ENCODE results near the gene UPB1. TPM values are rescaled to one million over a fixed set of nuclear protein-coding genes. Genes with fewer than 3 reads are reported as not detected.

Gene UPB1
- total and polyA plus RNA-seq, 10 of the 15 experiments (the other 5 are each of a cell fraction or from before 2014, with no cell fraction given) = 0.89 to 20.5 (median 3.1) TPM

DNA sequence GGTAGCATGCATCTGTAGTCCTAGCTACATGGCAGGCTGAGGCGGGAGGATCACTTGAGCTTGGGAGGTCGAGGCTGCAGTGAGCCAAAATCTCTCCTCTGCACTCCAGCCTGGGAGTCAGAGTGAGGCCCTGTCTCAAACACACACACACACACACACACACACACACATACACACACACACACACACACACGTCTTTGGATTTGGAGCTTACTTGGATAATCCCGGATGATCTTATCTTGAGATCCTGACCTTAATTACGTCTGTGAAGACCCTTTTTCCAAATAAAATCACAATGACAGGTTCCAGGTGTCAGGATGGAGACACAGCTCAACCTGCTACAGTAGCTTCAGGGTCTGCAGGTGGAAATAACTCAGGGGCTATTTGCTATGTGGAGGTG lies 1.1 kb downstream of the UPB1 start:
- ATAC-seq (no peak), DNase-seq (ENCODE audit: low read depth, low spot score) (no peak), FAIRE-seq (no peak)
- no TSS peak for BruUV-seq (replicated peaks)
- no peak overlapping the region for H3K9ac ChIP-seq (ENCODE audit: control insufficient read depth, insufficient read depth, low read length)
- TF ChIP-seq PAX8 (IDR thresholded peaks at IDR 0.05) = no peak
- TF ChIP-seq SPI1 (IDR thresholded peaks at IDR 0.05; ENCODE audit: borderline replicate concordance, insufficient read depth, low read depth, low read length) = no peak
- TF ChIP-seq RCOR1 (conservative IDR thresholded peaks at IDR 0.05; ENCODE audit: low read depth, low read length) = no peak
- no peaks in the 10 kb centered on the region for H4K20me1 ChIP-seq (ENCODE audit: control insufficient read depth, insufficient read depth)
- H3K4me1 ChIP-seq (ENCODE audit: control insufficient read depth, insufficient read depth, low read length) = no peaks in the 10 kb centered on the region
- H3K79me2 ChIP-seq (ENCODE audit: control insufficient read depth, insufficient read depth, low read length) = no peaks in the 10 kb centered on the region
- ChIA-PET POLR2A (interaction anchor here (0.6 kb wide), 1 partner anchor 94 kb away, joined by 3 read pairs; no protein-coding TSS in a partner anchor), CTCF (interaction anchor here (0.7 to 14.8 kb wide), 4 partner anchors 8 to 67 kb away, joined by 3 to 332 read pairs (median 8); partner anchors contain the start of gene ADORA2A), SMC1A (ENCODE audit: uncharacterized antibody, unreplicated experiment) (interaction anchor here (1.4 to 2.1 kb wide), 3 partner anchors 26 to 62 kb away, joined by 3 to 5 read pairs (median 5); no protein-coding TSS in a partner anchor), RAD21 (ENCODE audit: unreplicated experiment) (interaction anchor here (0.6 to 1.2 kb wide), 4 partner anchors 11 to 74 kb away, joined by 3 to 4 read pairs (median 4); no protein-coding TSS in a partner anchor)
- H3K36me3 ChIP-seq (ENCODE audit: control insufficient read depth in 2 of 2, insufficient read depth in 2 of 2, low read length in 1 of 2) = no peaks in the 10 kb centered on the region
- 29% methylated on average over 5 of the region's 5 CpGs for WGBS (ENCODE audit: insufficient coverage, insufficient replicate concordance, low lambda C conversion rate, missing lambda C conversion rate)
- H3K27me3 ChIP-seq (replicated peaks in 1 of 2; ENCODE audit: control insufficient read depth in 2 of 2, insufficient read depth in 2 of 2, low read length in 1 of 2) = no peaks in the 10 kb centered on the region; a peak in 1 of 4 replicates
- in situ Hi-C loops (cut with MboI) = no loop called here
- no peak overlapping the region for H3K27ac ChIP-seq (ENCODE audit: control insufficient read depth, insufficient read depth)
- no peak overlapping the region for H2AFZ ChIP-seq (ENCODE audit: control insufficient read depth, low read depth, low read length)
- no peaks in the 10 kb centered on the region for H3K9me3 ChIP-seq (replicated peaks; ENCODE audit: control insufficient read depth, insufficient read depth, low read length)
- no peak overlapping the region for H3K4me3 ChIP-seq
- no peak overlapping the region for H3K4me2 ChIP-seq (ENCODE audit: control insufficient read depth, insufficient read depth)
- intact Hi-C loops (cut with micrococcal nuclease; ENCODE audit: unreplicated experiment) = no loop called here

DNA sequence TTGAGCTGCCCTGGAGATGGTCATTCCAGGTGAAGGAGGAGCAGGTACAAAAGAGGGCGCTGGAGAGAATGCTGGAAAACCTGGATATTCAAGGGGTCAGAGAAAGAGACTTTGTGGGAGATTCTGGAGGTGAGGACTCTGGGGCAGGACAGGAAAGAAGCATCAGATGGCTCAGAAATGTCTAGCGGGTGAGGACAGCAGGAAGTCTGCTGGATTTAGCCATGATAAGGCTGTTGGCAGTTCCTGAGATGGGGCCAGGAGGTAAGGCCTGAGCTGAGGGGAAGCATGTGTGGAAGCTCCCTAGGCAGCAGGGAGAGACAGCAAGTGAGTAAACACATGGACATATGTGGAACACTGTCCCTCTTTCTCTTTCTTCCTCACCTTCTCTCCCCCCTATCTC lies 1.5 kb downstream of the UPB1 start:
- Histone ChIP-seq H3K9ac (ENCODE audit: control insufficient read depth, insufficient read depth, low read length) (no peak overlapping the region), H3K9me3 (replicated peaks; ENCODE audit: control insufficient read depth, insufficient read depth, low read length) (no peaks in the 10 kb centered on the region), H3K4me1 (ENCODE audit: control insufficient read depth, insufficient read depth, low read length) (no peaks in the 10 kb centered on the region), H3K4me2 (ENCODE audit: control insufficient read depth, insufficient read depth) (no peak overlapping the region), H2AFZ (ENCODE audit: control insufficient read depth, low read depth, low read length) (no peak overlapping the region), H3K36me3 (ENCODE audit: control insufficient read depth in 2 of 2, insufficient read depth in 2 of 2, low read length in 1 of 2) (no peaks in the 10 kb centered on the region), H4K20me1 (ENCODE audit: control insufficient read depth, insufficient read depth) (no peaks in the 10 kb centered on the region), H3K27ac (ENCODE audit: control insufficient read depth, insufficient read depth) (no peak overlapping the region), H3K4me3 (no peak overlapping the region), H3K79me2 (ENCODE audit: control insufficient read depth, insufficient read depth, low read length) (no peaks in the 10 kb centered on the region), H3K27me3 (replicated peaks in 1 of 2; ENCODE audit: control insufficient read depth in 2 of 2, insufficient read depth in 2 of 2, low read length in 1 of 2) (no peaks in the 10 kb centered on the region; a peak in 1 of 4 replicates)
- in situ Hi-C loops (cut with MboI) (no loop called here), intact Hi-C loops (cut with micrococcal nuclease; ENCODE audit: unreplicated experiment) (no loop called here)
- BruUV-seq (replicated peaks) = no TSS peak
- WGBS (ENCODE audit: insufficient coverage, insufficient replicate concordance, low lambda C conversion rate, missing lambda C conversion rate) = 50% methylated on average over 2 of the region's 2 CpGs
- no peak for ATAC-seq
- RAD21 ChIA-PET (ENCODE audit: unreplicated experiment) = interaction anchor here (0.6 to 1.2 kb wide), 4 partner anchors 10 to 75 kb away, joined by 3 to 4 read pairs (median 4); no protein-coding TSS in a partner anchor
- no peak for FAIRE-seq
- no peak for DNase-seq (ENCODE audit: low read depth, low spot score)
- POLR2A ChIA-PET = interaction anchor here (0.6 kb wide), 1 partner anchor 94 kb away, joined by 3 read pairs; no protein-coding TSS in a partner anchor
- CTCF ChIA-PET = interaction anchor here (1.0 to 14.8 kb wide), 3 partner anchors 10 to 67 kb away, joined by 3 to 332 read pairs (median 12); partner anchors contain the start of gene ADORA2A
- SMC1A ChIA-PET (ENCODE audit: uncharacterized antibody, unreplicated experiment) = interaction anchor here (0.8 to 2.1 kb wide), 5 partner anchors 14 to 62 kb away, joined by 3 to 5 read pairs (median 3); no protein-coding TSS in a partner anchor
- TF ChIP-seq RAD51 (IDR thresholded peaks at IDR 0.05) (no peak), LARP7 (IDR thresholded peaks at IDR 0.05) (no peak), TAF1 (IDR thresholded peaks at IDR 0.05; ENCODE audit: borderline replicate concordance, low read depth, low read length) (no peak), RFX5 (IDR thresholded peaks at IDR 0.05; ENCODE audit: low read depth, low read length) (no peak), IRF4 (IDR thresholded peaks at IDR 0.05; ENCODE audit: low read depth, low read length) (no peak), MYC (IDR thresholded peaks at IDR 0.05; ENCODE audit: insufficient read depth, insufficient read length, insufficient replicate concordance, low read length, severe bottlenecking) (no peak)
- TF ChIP-seq, protein P1, sequence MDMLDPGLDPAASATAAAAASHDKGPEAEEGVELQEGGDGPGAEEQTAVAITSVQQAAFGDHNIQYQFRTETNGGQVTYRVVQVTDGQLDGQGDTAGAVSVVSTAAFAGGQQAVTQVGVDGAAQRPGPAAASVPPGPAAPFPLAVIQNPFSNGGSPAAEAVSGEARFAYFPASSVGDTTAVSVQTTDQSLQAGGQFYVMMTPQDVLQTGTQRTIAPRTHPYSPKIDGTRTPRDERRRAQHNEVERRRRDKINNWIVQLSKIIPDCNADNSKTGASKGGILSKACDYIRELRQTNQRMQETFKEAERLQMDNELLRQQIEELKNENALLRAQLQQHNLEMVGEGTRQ (IDR thresholded peaks at IDR 0.05; ENCODE audit: borderline replicate concordance, low read depth, low read length) = no peak
- TF ChIP-seq, protein P2, sequence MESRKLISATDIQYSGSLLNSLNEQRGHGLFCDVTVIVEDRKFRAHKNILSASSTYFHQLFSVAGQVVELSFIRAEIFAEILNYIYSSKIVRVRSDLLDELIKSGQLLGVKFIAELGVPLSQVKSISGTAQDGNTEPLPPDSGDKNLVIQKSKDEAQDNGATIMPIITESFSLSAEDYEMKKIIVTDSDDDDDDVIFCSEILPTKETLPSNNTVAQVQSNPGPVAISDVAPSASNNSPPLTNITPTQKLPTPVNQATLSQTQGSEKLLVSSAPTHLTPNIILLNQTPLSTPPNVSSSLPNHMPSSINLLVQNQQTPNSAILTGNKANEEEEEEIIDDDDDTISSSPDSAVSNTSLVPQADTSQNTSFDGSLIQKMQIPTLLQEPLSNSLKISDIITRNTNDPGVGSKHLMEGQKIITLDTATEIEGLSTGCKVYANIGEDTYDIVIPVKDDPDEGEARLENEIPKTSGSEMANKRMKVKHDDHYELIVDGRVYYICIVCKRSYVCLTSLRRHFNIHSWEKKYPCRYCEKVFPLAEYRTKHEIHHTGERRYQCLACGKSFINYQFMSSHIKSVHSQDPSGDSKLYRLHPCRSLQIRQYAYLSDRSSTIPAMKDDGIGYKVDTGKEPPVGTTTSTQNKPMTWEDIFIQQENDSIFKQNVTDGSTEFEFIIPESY (IDR thresholded peaks at IDR 0.05) = no peak
- TF ChIP-seq, protein P3, sequence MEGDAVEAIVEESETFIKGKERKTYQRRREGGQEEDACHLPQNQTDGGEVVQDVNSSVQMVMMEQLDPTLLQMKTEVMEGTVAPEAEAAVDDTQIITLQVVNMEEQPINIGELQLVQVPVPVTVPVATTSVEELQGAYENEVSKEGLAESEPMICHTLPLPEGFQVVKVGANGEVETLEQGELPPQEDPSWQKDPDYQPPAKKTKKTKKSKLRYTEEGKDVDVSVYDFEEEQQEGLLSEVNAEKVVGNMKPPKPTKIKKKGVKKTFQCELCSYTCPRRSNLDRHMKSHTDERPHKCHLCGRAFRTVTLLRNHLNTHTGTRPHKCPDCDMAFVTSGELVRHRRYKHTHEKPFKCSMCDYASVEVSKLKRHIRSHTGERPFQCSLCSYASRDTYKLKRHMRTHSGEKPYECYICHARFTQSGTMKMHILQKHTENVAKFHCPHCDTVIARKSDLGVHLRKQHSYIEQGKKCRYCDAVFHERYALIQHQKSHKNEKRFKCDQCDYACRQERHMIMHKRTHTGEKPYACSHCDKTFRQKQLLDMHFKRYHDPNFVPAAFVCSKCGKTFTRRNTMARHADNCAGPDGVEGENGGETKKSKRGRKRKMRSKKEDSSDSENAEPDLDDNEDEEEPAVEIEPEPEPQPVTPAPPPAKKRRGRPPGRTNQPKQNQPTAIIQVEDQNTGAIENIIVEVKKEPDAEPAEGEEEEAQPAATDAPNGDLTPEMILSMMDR (IDR thresholded peaks at IDR 0.05 in 2 of 3, conservative IDR thresholded peaks at IDR 0.05 in 1 of 3; ENCODE audit: control insufficient read depth in 2 of 3, extremely low read depth in 1 of 3, insufficient read depth in 1 of 3, low read depth in 3 of 3, low read length in 3 of 3) = no peak

All from GM12878 (cell line).